H1 (cell line): ENCODE data around the gene ADRA2B. TPM values are rescaled to one million over a fixed set of nuclear protein-coding genes. Genes with fewer than 3 reads are reported as not detected.
"Not testable (repeated sequence)": the region's sequence is repeated elsewhere in the genome, so short reads cannot be mapped to it uniquely, and the experiment has no call there.

ENCODE experiments used
- CTCF ChIA-PET: fragments of 300-600 bp; sonication (Branson Sonifier 250); formaldehyde crosslinking; loops from one replicate; lab custom pipeline; 2021; ENCODE audit not compliant: partially characterized antibody; lab: Charles Lee
- POLR2A ChIA-PET: fragments of 300-600 bp; sonication (Branson Sonifier 250); formaldehyde crosslinking; loops from one replicate; lab custom pipeline; 2021; ENCODE audit warnings: inconsistent platforms; ENCODE audit not compliant: partially characterized antibody; lab: Charles Lee
- DNase-seq, 2 experiments: peaks; one replicate each; pipeline versions ENCODE4 v3.0.0 to v3.0.0-alpha.2; 2010 to 2022; ENCODE audit warnings: low spot score in 2 of 2, low read depth in 1 of 2, mixed read lengths in 1 of 2
- FAIRE-seq: peaks from 2 replicates; lab custom pipeline; 2011; peaks lifted over from hg19 to GRCh38; lab: Jason Lieb, UNC
- H2AFZ ChIP-seq: 2 replicates; pipeline ENCODE4 v1.8.1; 2012; ENCODE audit warnings: low read length, inconsistent platforms
- H2AK5ac ChIP-seq: 2 replicates; pipeline ENCODE4 v1.6.1; 2013; ENCODE audit warnings: low read depth, low read length
- H2BK120ac ChIP-seq: replicated peaks from 2 replicates; pipeline ENCODE3; 2013; ENCODE audit warnings: low read depth, low read length, inconsistent platforms
- H2BK12ac ChIP-seq: 2 replicates; pipeline ENCODE4 v1.6.1; 2013; ENCODE audit warnings: low read depth, low read length
- H2BK15ac ChIP-seq: 2 replicates; pipeline ENCODE4 v1.6.1; 2013; ENCODE audit warnings: low read length
- H2BK20ac ChIP-seq: 2 replicates; pipeline ENCODE4 v1.6.1; 2013; ENCODE audit warnings: low read length
- H2BK5ac ChIP-seq: 2 replicates; pipeline ENCODE4 v1.6.1; 2013; ENCODE audit warnings: low read depth, low read length
- H3K14ac ChIP-seq: 2 replicates; pipeline ENCODE4 v1.6.1; 2013; ENCODE audit warnings: inconsistent platforms; ENCODE audit not compliant: insufficient read length
- H3K18ac ChIP-seq: 2 replicates; pipeline ENCODE4 v1.6.1; 2013; ENCODE audit warnings: low read length; ENCODE audit errors: extremely low read depth
- H3K23ac ChIP-seq: 2 replicates; pipeline ENCODE4 v1.6.1; 2013; ENCODE audit warnings: inconsistent platforms; ENCODE audit not compliant: insufficient read length
- H3K23me2 ChIP-seq: 2 replicates; pipeline ENCODE4 v1.6.1; 2013; ENCODE audit warnings: low read depth, low read length
- H3K27ac ChIP-seq: 2 replicates; pipeline ENCODE4 v1.6.1; 2011; ENCODE audit warnings: low read depth, low read length, inconsistent platforms
- H3K27me3 ChIP-seq, 4 experiments: replicated peaks in 1 of 4; 1 replicate in 1 of 4; 2 replicates in 3 of 4; pipeline versions ENCODE4 v1.6.1 to v1.8.1; 2011 to 2013; ENCODE audit warnings: low read length in 3 of 4, mild to moderate bottlenecking in 3 of 4, inconsistent platforms in 2 of 4, mixed read lengths in 2 of 4, moderate library complexity in 1 of 4; ENCODE audit not compliant: control insufficient read depth in 3 of 4, insufficient read depth in 3 of 4; ENCODE audit errors: extremely low read depth in 1 of 4
- H3K36me3 ChIP-seq, 4 experiments: 2 replicates each; pipeline versions ENCODE4 v1.6.1 to v1.8.1; 2011 to 2013; ENCODE audit warnings: mild to moderate bottlenecking in 4 of 4, low read length in 3 of 4, moderate library complexity in 2 of 4, control low read depth in 1 of 4, inconsistent platforms in 1 of 4; ENCODE audit not compliant: insufficient read depth in 4 of 4, control insufficient read depth in 2 of 4
- H3K4ac ChIP-seq: replicated peaks from 2 replicates; pipeline ENCODE3; 2013; ENCODE audit warnings: low read length, low read depth, mixed read lengths, inconsistent platforms; ENCODE audit not compliant: insufficient read length
- H3K4me1 ChIP-seq, 4 experiments: replicated peaks in 1 of 4; 1 replicate in 1 of 4; 2 replicates in 3 of 4; pipeline versions ENCODE4 v1.6.1 to v1.8.1; 2011 to 2013; ENCODE audit warnings: low read length in 3 of 4, inconsistent platforms in 2 of 4, mixed read lengths in 1 of 4; ENCODE audit not compliant: insufficient read depth in 4 of 4, control insufficient read depth in 3 of 4
- H3K4me2 ChIP-seq, 2 experiments: 2 replicates each; pipeline versions ENCODE4 v1.6.1 to v1.8.1; 2011 to 2013; ENCODE audit warnings: low read depth in 2 of 2, low read length in 2 of 2, control low read depth in 1 of 2, inconsistent platforms in 1 of 2, mild to moderate bottlenecking in 1 of 2; ENCODE audit not compliant: insufficient read depth in 1 of 2
- H3K4me3 ChIP-seq, 4 experiments: fragments of 200-600, 300-600 bp in 1 of 4; sonication (generic), shearing (Covaris generic), sonication (Bioruptor Twin) in 1 of 4; 2 replicates each; pipeline versions ENCODE4 v1.5.1 to v1.8.1; 2011 to 2016; ENCODE audit warnings: low read length in 4 of 4, low read depth in 3 of 4, control low read depth in 2 of 4, inconsistent platforms in 2 of 4, mild to moderate bottlenecking in 2 of 4, mixed read lengths in 1 of 4, moderate library complexity in 1 of 4; ENCODE audit not compliant: insufficient read depth in 2 of 4; ENCODE audit errors: extremely low read depth in 1 of 4
- H3K56ac ChIP-seq: replicated peaks from 2 replicates; pipeline ENCODE3; 2013; ENCODE audit warnings: low read depth, mild to moderate bottlenecking, mixed read lengths, low read length, inconsistent platforms; ENCODE audit not compliant: insufficient read length
- H3K79me1 ChIP-seq: 2 replicates; pipeline ENCODE4 v1.6.1; 2013; ENCODE audit warnings: low read depth, low read length, control low read depth
- H3K79me2 ChIP-seq, 2 experiments: 2 replicates each; pipeline versions ENCODE4 v1.6.1 to v1.8.1; 2012 to 2013; ENCODE audit warnings: low read length in 2 of 2, mild to moderate bottlenecking in 2 of 2, inconsistent platforms in 1 of 2; ENCODE audit not compliant: insufficient read depth in 2 of 2, control insufficient read depth in 1 of 2
- H3K9ac ChIP-seq, 4 experiments: replicated peaks in 1 of 4; 1 replicate in 1 of 4; 2 replicates in 3 of 4; pipeline versions ENCODE4 v1.6.1 to v1.8.1; 2011 to 2013; ENCODE audit warnings: low read depth in 3 of 4, low read length in 3 of 4, control low read depth in 2 of 4, mild to moderate bottlenecking in 2 of 4, moderate library complexity in 2 of 4, inconsistent platforms in 1 of 4; ENCODE audit errors: extremely low read depth in 1 of 4
- H3K9me3 ChIP-seq, 2 experiments: 2 replicates each; pipeline versions ENCODE4 v1.6.1 to v1.8.1; 2012 to 2013; ENCODE audit warnings: mild to moderate bottlenecking in 2 of 2, moderate library complexity in 2 of 2, control low read depth in 1 of 2, inconsistent platforms in 1 of 2, low read depth in 1 of 2, low read length in 1 of 2, mixed read lengths in 1 of 2; ENCODE audit not compliant: insufficient read depth in 2 of 2
- H4K20me1 ChIP-seq, 2 experiments: replicated peaks in 1 of 2; 2 replicates each; pipeline versions ENCODE3 to v1.8.1; 2011 to 2013; ENCODE audit warnings: inconsistent platforms in 2 of 2, low read length in 2 of 2, mild to moderate bottlenecking in 1 of 2; ENCODE audit not compliant: insufficient read depth in 2 of 2, control insufficient read depth in 1 of 2
- H4K5ac ChIP-seq: 2 replicates; pipeline ENCODE4 v1.6.1; 2013; ENCODE audit warnings: low read length, low read depth, mixed read lengths, inconsistent platforms; ENCODE audit not compliant: insufficient read length
- H4K8ac ChIP-seq: 2 replicates; pipeline ENCODE4 v1.8.0; 2013; ENCODE audit warnings: mild to moderate bottlenecking, moderate library complexity, low read length, inconsistent platforms; ENCODE audit not compliant: insufficient read depth; ENCODE audit errors: extremely low read depth
- H4K91ac ChIP-seq: replicated peaks from 2 replicates; pipeline ENCODE3; 2013; ENCODE audit warnings: low read length, mixed read lengths, inconsistent platforms; ENCODE audit not compliant: insufficient read length
- WGBS, 2 experiments: shearing (Covaris generic) in 1 of 2; methylation state at CpG; one replicate each; pipeline versions ENCODE4 v1.1.6 to v1.1.7; 2013 to 2015; ENCODE audit warnings: low lambda C conversion rate in 2 of 2, mixed read lengths in 2 of 2, inconsistent platforms in 1 of 2, low coverage in 1 of 2, missing lambda C conversion rate in 1 of 2; ENCODE audit not compliant: insufficient replicate concordance in 2 of 2, insufficient coverage in 1 of 2, insufficient read length in 1 of 2; ENCODE audit errors: extremely low coverage in 1 of 2, missing lambda C conversion rate in 1 of 2; 5-methylcytosine and 5-hydroxymethylcytosine counted together
- polyA plus RNA-seq, 7 experiments: library from polyadenylated mRNA; depleted of rRNA in 3 of 7; stranded (reverse) in 5 of 7; unstranded in 2 of 7; fragments of >200 nt in 5 of 7; fragments of 200-250 nt in 2 of 7; gene quantifications; 1 replicate in 5 of 7; 2 replicates in 1 of 7; 4 replicates in 1 of 7; pipeline versions ENCODE4 v1.2.1 to v1.2.3, GENCODE V29; 2011 to 2013; ENCODE audit warnings: missing spikeins in 2 of 7, mixed read lengths in 2 of 7
- total RNA-seq: library from RNA; stranded (reverse); fragmentation: NEBNext Ultra II Directional; extraction: Animal tissue kit (Norgen Biotek cat#: 25700); gene quantifications from 2 replicates; pipeline ENCODE4 v1.2.1, GENCODE V29; 2021

The ADRA2B gene
- total and polyA plus RNA-seq, 2 of the 8 experiments (the other 6 are each of a cell fraction or from before 2014, with no cell fraction given): 5.8 to 6.5 TPM

DNA sequence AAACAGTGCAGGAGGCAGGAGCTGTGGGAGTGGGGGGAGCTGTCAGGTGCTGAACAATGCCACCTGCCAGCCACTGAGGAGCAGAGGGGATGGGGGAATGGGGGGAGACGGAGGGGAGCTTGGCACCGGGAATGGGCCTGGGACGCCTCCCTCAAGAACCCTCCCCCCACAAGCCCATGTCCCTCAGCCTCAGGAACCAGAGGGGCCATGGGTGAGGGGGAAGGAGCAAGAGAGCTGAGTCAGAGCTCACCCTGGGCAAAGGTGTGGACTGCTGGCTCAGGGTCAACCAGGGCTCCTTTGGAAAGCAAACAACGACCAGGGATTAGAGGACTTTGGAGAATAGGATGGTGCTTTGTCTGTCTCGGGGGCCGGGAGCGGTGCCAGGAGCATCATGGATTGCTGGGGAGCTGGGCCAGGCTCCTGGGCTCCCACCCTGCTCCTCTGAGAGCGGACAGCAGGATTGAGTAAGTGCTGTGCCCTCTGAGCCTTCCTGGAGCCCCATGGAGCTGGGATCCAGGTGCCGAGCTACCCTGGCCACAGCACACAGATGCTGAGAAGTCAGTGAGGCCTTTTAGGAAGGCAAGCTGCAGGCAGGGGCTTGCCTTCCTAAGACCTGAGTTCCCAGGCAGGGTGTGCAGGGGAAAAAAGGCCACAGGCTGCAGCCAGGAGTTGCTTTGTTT lies 48.3 kb downstream of the ADRA2B start:
- H3K27me3 ChIP-seq, H4K91ac ChIP-seq, H3K9me3 ChIP-seq, H2BK20ac ChIP-seq, H3K23ac ChIP-seq, H2BK12ac ChIP-seq, H3K23me2 ChIP-seq, H3K36me3 ChIP-seq, H2BK5ac ChIP-seq, DNase-seq, H3K14ac ChIP-seq, H3K4ac ChIP-seq, H2AK5ac ChIP-seq, FAIRE-seq, H3K9ac ChIP-seq, H3K27ac ChIP-seq, H3K56ac ChIP-seq, H3K18ac ChIP-seq, H4K20me1 ChIP-seq, POLR2A ChIA-PET, H4K5ac ChIP-seq, H3K4me3 ChIP-seq, H2BK120ac ChIP-seq, H3K79me2 ChIP-seq, H3K79me1 ChIP-seq, H3K4me1 ChIP-seq, H3K4me2 ChIP-seq: not testable (repeated sequence)
- Histone ChIP-seq H4K8ac (peak overlapping the region; percentile 79; the same call in 1 of the 2 replicates), H2AFZ (0 out of 2 replicates have a peak overlapping the region, but pooled peaks have one; percentile 37), H2BK15ac (peak overlapping the region; percentile 72; the same call in 1 of the 2 replicates)
- CTCF ChIA-PET: interaction anchor here (0.9 to 1.8 kb wide), 3 partner anchors 45 to 1596 kb away, joined by 3 to 5 read pairs (median 4); partner anchors contain the start of gene ACTR1B
- WGBS, 2 experiments: 70% methylated on average over 9 of the region's 9 CpGs; no CpG with 5 or more reads in 1 of the 2 experiments
